GM13977 (cell line): ENCODE data around the gene MEF2A.

Source experiments
- DNase-seq: peaks from one replicate; pipeline ENCODE4 v3.0.0; 2012; ENCODE audit warnings: low spot score
- CTCF ChIP-seq: IDR thresholded peaks from 2 replicates; pipeline ENCODE4 v1.5.1; 2012; ENCODE audit warnings: mild to moderate bottlenecking, control low read depth; ENCODE audit not compliant: insufficient read depth; ENCODE audit errors: extremely low read depth, missing control alignments
- in situ Hi-C: fragments of 300-500 bp; cut with MboI; formaldehyde crosslinking; loops from one replicate; pipeline ENCODE4 v1.12.0; 2022; ENCODE audit warnings: low sequenced_read_pairs, low pct_unique_long_range_greater_than_20kb, mixed read lengths, inconsistent platforms; ENCODE audit not compliant: unreplicated experiment

The MEF2A gene

GRCh38 chr15:99613887-99614647, 48.3 kb downstream of the MEF2A start:
- in situ Hi-C loops = no loop called here
- no peak for TF ChIP-seq CTCF
- DNase-seq = no peak

- no peak for TF ChIP-seq CTCF
- no peak for DNase-seq
- in situ Hi-C loops = no loop called here
Measured at GRCh38 chr15:99614749-99615288, 49.0 kb downstream of the MEF2A start.

GRCh38 chr15:99615460-99615859, 49.7 kb downstream of the MEF2A start:
- in situ Hi-C loops = no loop called here
- DNase-seq = no peak
- no peak for TF ChIP-seq CTCF

- no peak for TF ChIP-seq CTCF
- DNase-seq = no peak
- in situ Hi-C loops = no loop called here
Measured at GRCh38 chr15:99616129-99616528, 50.3 kb downstream of the MEF2A start.

- in situ Hi-C loops = no loop called here
- DNase-seq = no peak
- no peak for TF ChIP-seq CTCF
Measured at GRCh38 chr15:99616773-99617342, 51.1 kb downstream of the MEF2A start.

GRCh38 chr15:99618941-99619411, 53.2 kb downstream of the MEF2A start:
- in situ Hi-C loops = no loop called here
- no peak for DNase-seq
- TF ChIP-seq CTCF = no peak
